SU-DHL-6 (cell line): ENCODE measurements around the gene HLA-DPB1.

Experiments
- EZH2phosphoT487 ChIP-seq: fragments of 200-600 bp; sonication (generic), shearing (Covaris generic); conservative IDR thresholded peaks from 2 replicates; pipeline ENCODE4 v1.6.1; 2018; ENCODE audit warnings: mild to moderate bottlenecking, antibody characterized with exemption, low read length, moderate library complexity, mixed read lengths
- TF ChIP-seq, protein P1 (sequence below): fragments of 200-600 bp; sonication (generic); IDR thresholded peaks from one replicate; pipeline ENCODE4 v1.5.1; 2017; ENCODE audit warnings: antibody characterized with exemption, mild to moderate bottlenecking, low read length, moderate library complexity; ENCODE audit not compliant: insufficient read depth, poor library complexity, severe bottlenecking

GRCh38 chr6:33124525-33124901 is 48.7 kb downstream of the HLA-DPB1 start:
- TF ChIP-seq, protein P1, sequence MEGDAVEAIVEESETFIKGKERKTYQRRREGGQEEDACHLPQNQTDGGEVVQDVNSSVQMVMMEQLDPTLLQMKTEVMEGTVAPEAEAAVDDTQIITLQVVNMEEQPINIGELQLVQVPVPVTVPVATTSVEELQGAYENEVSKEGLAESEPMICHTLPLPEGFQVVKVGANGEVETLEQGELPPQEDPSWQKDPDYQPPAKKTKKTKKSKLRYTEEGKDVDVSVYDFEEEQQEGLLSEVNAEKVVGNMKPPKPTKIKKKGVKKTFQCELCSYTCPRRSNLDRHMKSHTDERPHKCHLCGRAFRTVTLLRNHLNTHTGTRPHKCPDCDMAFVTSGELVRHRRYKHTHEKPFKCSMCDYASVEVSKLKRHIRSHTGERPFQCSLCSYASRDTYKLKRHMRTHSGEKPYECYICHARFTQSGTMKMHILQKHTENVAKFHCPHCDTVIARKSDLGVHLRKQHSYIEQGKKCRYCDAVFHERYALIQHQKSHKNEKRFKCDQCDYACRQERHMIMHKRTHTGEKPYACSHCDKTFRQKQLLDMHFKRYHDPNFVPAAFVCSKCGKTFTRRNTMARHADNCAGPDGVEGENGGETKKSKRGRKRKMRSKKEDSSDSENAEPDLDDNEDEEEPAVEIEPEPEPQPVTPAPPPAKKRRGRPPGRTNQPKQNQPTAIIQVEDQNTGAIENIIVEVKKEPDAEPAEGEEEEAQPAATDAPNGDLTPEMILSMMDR, result no peak
- TF ChIP-seq EZH2phosphoT487, result no peak
